Astrocyte of the cerebellum (primary cell): Measurements from ENCODE around the gene CCDC172.

Experiments used
- DNase-seq: peaks from one replicate; pipeline ENCODE4 v3.0.0-alpha.2; 2011; ENCODE audit warnings: low read depth
- H3K4me3 ChIP-seq: 2 replicates; pipeline ENCODE4 v1.5.1; 2011; ENCODE audit warnings: mild to moderate bottlenecking, low read depth, low read length, moderate library complexity
- CTCF ChIP-seq: IDR thresholded peaks from 2 replicates; pipeline ENCODE4 v1.5.1; 2012; ENCODE audit warnings: low read length, low read depth, moderate library complexity, mild to moderate bottlenecking; ENCODE audit errors: missing control alignments
- in situ Hi-C: cut with HindIII; loops from 2 replicates; pipeline ENCODE4 v1.10.0; 2017; ENCODE audit warnings: low sequenced_read_pairs

The CCDC172 gene

GRCh38 chr10:116325987-116326386 is 1.7 kb downstream of the CCDC172 start:
- no peak for TF ChIP-seq CTCF
- in situ Hi-C loops: no loop called here
- H3K4me3 ChIP-seq: no peak overlapping the region
- no peak for DNase-seq

- no peak for TF ChIP-seq CTCF
- in situ Hi-C loops: no loop called here
- no peak overlapping the region for H3K4me3 ChIP-seq
- DNase-seq: no peak
Observed at GRCh38 chr10:116329153-116329552, 4.9 kb downstream of the CCDC172 start.

- TF ChIP-seq CTCF: no peak
- no peak overlapping the region for H3K4me3 ChIP-seq
- in situ Hi-C loops: no loop called here
- DNase-seq: no peak
Observed at GRCh38 chr10:116331815-116332214, 7.6 kb downstream of the CCDC172 start.

GRCh38 chr10:116336866-116337265 is 12.6 kb downstream of the CCDC172 start:
- in situ Hi-C loops: no loop called here
- TF ChIP-seq CTCF: no peak
- no peak for DNase-seq
- no peak overlapping the region for H3K4me3 ChIP-seq

- no peak for DNase-seq
- no peak for TF ChIP-seq CTCF
- in situ Hi-C loops: no loop called here
- H3K4me3 ChIP-seq: no peak overlapping the region
Observed at GRCh38 chr10:116352125-116352524, 27.9 kb downstream of the CCDC172 start.

- H3K4me3 ChIP-seq: no peak overlapping the region
- DNase-seq: no peak
- in situ Hi-C loops: no loop called here
- TF ChIP-seq CTCF: no peak
Observed at GRCh38 chr10:116353817-116354216, 29.6 kb downstream of the CCDC172 start.

- no peak for TF ChIP-seq CTCF
- no peak for DNase-seq
- H3K4me3 ChIP-seq: no peak overlapping the region
- in situ Hi-C loops: no loop called here
Observed at GRCh38 chr10:116355341-116355740, 31.1 kb downstream of the CCDC172 start.
